ENCODE measurements around the gene SNX17.

Gene SNX17

GRCh38 chr2:27363933-27364332 lies 6.5 kb upstream of the SNX17 start:
- no peak for DNase-seq (ENCODE audit: low read depth)

- DNase-seq (ENCODE audit: low read depth) = no peak
Measured at GRCh38 chr2:27369471-27370025, 868 bp upstream of the SNX17 start.

- no peak for DNase-seq (ENCODE audit: low read depth)
Measured at GRCh38 chr2:27370816-27371620, 602 bp downstream of the SNX17 start.

- no peak for DNase-seq (ENCODE audit: low read depth)
Measured at GRCh38 chr2:27372937-27373336, 2.5 kb downstream of the SNX17 start.

DNA sequence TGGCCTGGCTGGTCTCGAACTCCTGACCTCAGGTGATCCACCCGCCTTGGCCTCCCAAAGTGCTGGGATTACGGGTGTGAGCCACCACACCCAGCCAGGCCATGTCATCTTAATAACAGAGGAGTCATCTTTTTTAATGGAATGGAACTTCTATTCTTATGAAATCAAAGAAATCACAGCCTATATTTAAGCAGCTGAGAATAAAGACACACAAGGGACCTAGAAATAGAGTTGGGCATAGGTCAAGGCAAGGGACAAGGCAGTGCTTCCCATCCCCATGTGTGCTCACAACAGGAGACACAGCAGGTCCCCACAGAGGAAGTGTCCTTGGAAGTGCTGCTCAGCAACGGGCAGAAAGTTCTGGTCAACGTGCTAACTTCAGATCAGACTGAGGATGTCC lies 3.2 kb downstream of the SNX17 start:
- DNase-seq (ENCODE audit: low read depth) = no peak

DNA sequence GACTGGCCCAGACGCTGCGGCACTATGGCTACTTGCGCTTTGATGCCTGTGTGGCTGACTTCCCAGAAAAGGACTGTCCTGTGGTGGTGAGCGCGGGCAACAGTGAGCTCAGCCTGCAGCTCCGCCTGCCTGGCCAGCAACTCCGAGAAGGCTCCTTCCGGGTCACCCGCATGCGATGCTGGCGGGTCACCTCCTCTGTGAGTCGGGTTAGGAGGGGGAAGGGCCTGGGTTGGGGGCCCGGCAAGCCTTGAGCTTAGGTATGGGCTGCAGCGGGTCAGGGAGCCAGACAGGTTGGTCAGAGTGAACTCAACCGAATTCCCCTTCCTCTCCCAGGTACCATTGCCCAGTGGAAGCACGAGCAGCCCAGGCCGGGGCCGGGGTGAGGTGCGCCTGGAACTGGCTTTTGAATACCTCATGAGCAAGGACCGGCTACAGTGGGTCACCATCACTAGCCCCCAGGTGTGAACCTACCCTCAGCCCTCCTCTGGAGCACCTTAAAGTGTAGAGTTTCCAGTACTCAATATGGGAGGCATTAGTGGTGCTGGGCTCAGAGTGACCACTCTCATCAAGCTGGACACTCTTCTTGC lies 5.2 kb downstream of the SNX17 start:
- DNase-seq (ENCODE audit: low read depth) = no peak

DNA sequence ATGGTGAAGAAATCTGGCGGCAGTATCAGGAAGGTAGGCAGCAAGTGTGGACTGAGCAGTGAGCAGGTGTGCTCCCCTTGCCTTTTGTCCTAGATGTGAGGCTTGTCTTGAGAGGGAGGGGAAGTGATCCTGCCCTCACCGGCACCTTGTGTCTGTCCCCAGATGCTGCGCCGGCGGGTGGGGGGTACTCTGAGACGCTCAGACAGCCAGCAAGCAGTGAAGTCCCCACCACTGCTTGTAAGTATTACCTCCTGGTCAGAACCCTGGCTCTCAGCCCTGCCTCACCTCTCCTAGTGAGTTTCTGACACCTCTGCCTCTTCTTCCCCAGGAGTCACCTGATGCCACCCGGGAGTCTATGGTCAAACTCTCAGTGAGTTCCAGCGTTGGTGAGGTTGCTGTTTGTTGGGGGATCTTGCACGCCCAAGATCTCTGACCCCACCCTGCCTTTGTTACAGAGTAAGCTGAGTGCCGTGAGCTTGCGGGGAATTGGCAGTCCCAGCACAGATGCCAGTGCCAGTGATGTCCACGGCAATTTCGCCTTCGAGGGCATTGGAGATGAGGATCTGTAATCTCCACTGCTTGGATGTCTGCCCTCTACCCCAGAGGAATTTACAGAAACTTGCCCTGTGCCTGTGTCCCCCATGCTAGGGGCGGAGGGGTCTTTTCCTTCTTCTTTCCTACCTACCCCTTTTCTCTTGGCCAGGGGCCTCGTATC lies 5.9 kb downstream of the SNX17 start:
- DNase-seq (ENCODE audit: low read depth) = no peak

DNA sequence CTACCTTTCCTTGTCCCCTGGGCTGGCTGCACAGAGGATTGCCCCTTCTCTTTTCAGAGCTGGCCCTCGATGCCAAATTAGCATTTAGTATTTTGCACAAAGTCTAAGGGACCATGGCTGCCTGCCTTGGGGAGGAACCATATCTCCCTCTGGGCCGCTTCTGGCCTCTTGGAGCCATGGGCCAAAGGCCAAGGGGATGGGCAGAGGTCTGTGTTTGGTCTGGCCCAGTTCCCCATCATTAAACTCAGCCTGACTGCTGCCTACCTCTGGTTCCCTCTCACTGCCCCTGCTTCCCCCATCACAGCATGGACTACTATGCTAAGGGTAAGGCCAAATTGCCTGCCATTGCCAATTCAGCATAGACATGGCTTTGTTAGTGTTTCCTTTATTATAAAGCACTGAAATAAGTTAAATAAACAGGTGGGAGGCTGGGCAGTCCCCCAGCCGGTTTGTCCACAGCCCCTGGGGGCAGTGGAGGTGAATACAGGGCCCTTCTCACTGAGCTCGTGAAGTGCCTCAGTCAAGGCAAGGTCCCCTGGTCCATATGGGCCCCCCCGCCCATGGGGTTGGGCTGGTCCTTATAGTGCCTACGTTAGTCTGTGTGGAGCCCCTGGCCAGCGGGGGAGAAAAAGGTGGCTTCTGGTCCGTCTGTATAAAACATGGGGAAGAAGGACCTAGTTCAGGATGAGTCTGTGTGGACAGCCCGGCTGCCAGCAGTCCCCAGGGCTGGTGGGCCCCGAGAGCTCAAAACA lies 6.6 kb downstream of the SNX17 start:
- no peak for DNase-seq (ENCODE audit: low read depth)

- DNase-seq (ENCODE audit: low read depth) = no peak
Measured at GRCh38 chr2:27377618-27378095, 7.2 kb downstream of the SNX17 start.

- no peak for DNase-seq (ENCODE audit: low read depth)
Measured at GRCh38 chr2:27378096-27378808, 7.8 kb downstream of the SNX17 start.

- DNase-seq (ENCODE audit: low read depth) = no peak
Measured at GRCh38 chr2:27378809-27379290, 8.4 kb downstream of the SNX17 start.

- no peak for DNase-seq (ENCODE audit: low read depth)
Measured at GRCh38 chr2:27379383-27379835, 9.0 kb downstream of the SNX17 start.

DNA sequence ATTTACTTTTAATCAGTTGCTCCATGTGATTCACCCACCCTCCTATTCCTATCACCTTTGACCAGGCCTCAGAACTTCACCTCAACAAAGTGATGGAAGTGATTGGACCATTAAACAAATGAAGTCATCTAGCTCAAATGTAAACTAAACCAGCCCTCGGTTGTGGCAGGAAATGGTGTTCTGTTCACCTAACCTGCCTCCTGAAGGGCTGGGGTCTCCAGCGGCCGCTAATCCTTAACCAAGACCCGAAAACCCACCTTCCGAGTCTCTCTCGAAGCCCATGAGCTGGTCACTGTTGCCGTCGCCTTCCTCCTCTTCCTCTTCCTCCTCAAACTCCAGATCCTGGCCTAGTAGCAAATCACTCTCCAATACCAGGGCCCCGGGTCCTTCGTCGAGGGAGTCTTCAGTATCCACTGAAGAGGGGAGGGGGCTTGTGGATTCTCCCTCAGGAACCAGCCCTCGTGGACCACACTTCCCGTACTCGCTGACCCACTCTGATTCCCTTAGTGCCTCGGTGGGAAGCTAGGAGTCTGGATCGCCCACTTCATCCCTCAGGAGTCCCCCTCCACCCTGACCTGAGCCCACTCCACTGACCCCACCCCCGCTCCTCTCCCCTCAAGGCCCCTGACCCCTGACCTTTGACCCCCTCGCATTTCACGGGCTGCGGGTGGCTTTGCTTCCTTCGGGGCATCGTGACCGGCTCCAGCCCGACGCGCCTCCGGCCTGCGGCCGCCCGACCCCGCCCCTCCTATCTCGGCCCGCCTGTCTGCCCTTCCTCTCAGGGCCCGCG lies 9.6 kb downstream of the SNX17 start:
- DNase-seq (ENCODE audit: low read depth) = no peak

- DNase-seq (ENCODE audit: low read depth) = peak; percentile 88
Measured at GRCh38 chr2:27380626-27381545, 10.5 kb downstream of the SNX17 start, which contains the start of gene ZNF513. ZNF513 (minus strand) TSS chr2:27380734; CDS start chr2:27380526, 208 bp downstream.

- no peak for DNase-seq (ENCODE audit: low read depth)
Measured at GRCh38 chr2:27381577-27382181, 11.3 kb downstream of the SNX17 start.

DNA sequence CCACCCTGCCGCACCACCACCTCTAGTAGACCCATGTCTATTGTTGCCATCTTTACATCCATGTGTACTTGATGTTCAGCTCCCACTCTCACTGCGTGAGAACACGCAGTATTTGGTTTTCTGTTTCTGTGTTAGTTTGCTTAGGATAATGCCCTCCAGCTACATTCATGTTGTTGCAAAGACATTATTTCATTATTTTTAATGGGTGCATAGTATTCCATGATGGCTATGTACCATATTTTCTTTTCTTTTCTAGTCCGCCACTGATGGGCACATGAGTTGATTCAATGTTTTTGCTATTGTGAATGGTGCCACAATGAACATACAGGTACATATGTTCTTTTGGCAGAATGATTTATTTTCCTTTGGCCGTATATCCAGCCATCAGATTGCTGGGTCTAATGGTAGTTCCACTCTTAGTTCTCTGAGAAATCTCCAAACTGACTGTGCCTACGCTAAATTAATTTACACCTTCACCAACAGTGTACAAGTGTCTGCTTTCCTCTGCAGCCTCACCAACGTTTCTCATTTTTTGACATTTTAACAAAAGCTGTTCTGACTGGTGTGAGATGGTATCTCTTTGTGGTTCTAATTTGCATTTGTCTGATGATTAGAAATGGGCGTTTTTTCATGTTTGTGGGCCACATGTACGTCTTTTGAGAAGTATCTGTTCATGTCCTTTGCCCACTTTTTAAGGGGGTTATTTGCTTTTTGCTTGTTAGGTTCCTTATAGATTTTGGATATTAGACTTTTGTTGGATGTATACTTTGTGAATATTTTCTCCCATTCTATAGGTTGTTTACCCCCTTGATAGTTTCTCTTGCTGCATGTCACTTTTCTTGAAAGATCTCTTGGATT lies 20.6 kb downstream of the SNX17 start:
- no peak for DNase-seq (ENCODE audit: low read depth)

DNA sequence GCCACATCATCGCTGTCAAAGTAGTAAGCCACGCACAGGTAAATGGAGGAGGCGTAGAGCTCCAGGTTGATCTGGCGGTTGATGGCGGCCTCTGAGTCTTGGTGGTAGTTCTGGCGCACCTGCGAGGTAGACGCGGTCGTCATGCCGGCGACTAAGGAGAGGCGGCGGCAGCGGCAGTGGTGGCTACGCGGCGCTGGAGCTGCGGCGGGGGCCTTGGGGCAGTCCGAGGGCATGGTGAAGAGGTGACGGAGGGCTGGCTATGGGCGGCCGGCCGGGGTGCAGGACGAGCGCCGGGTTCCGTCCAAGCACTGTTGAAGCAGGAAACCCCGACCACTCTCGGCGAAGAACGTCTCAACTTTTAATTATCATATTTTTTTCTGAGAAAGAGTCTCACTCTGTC lies 22.8 kb downstream of the SNX17 start:
- DNase-seq (ENCODE audit: low read depth) = no peak

DNA sequence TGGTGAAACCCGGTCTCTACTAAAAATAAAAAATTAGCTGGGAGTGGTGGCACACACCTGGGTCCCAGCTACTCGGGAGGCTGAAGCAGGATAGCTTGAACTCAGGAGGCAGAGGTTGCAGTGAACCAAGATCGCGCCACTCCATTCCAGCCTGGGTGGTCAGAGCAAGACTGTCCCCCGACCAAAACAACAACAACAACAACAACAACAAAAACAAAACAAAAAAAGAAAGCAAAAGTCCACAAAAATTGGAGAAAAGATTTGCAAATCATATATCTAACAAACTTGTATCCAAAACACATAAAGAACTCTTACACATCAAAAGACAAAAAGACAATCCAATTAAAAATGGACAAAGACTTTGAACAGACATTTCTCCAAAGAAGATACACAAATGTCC lies 28.5 kb downstream of the SNX17 start:
- no peak for DNase-seq (ENCODE audit: low read depth)

Data from activated T-cell treated with anti-CD3 and anti-CD28 coated beads for 48 hours (primary cell).